ENCODE results near the gene MTERF4.

The MTERF4 gene

GRCh38 chr2:241102239-241102803, at the start of gene MTERF4:
MTERF4 (minus strand) TSS chr2:241102287; CDS start chr2:241102273, 14 bp downstream.
- DNase-seq = peak; percentile 91 to 94

GRCh38 chr2:241150660-241151530, 48.8 kb upstream of the MTERF4 start:
- DNase-seq = peak; percentile 15 to 42

More at GRCh38 chr2:241102239-241102803, at the start of gene MTERF4:
- TF ChIP-seq GATA1 (IDR thresholded peaks at IDR 0.05; ENCODE audit: low read depth, low read length) (no peak), POLR2A (IDR thresholded peaks at IDR 0.05; ENCODE audit: low read length) (peak; percentile 76)

GRCh38 chr2:241149925-241150659, 48.0 kb upstream of the MTERF4 start, which contains the start of gene PPP1R7:
PPP1R7 (plus strand) TSS chr2:241150467; CDS start chr2:241150496, 29 bp downstream.
- TF ChIP-seq GATA1 (IDR thresholded peaks at IDR 0.05; ENCODE audit: low read depth, low read length) (no peak), POLR2A (IDR thresholded peaks at IDR 0.05; ENCODE audit: low read length) (peak; percentile 69)
- DNase-seq = peak; percentile 95 to 97

More at GRCh38 chr2:241150660-241151530, 48.8 kb upstream of the MTERF4 start:
- TF ChIP-seq POLR2A (IDR thresholded peaks at IDR 0.05; ENCODE audit: low read length) (peak; percentile 12), GATA1 (IDR thresholded peaks at IDR 0.05; ENCODE audit: low read depth, low read length) (no peak)

- no peak for TF ChIP-seq GATA1 (IDR thresholded peaks at IDR 0.05; ENCODE audit: low read depth, low read length)
- TF ChIP-seq POLR2A (IDR thresholded peaks at IDR 0.05; ENCODE audit: low read length) = no peak
- DNase-seq = no peak
These were observed 47.5 kb upstream of the MTERF4 start for GRCh38 chr2:241149675-241149924.

GRCh38 chr2:241148891-241149674, 47.0 kb upstream of the MTERF4 start, which contains the start of gene PASK:
PASK (minus strand) TSS chr2:241149472; CDS start chr2:241143032, 6,440 bp downstream.
- DNase-seq = peak; percentile 95 to 96
- TF ChIP-seq POLR2A (IDR thresholded peaks at IDR 0.05; ENCODE audit: low read length) (peak; percentile 51), GATA1 (IDR thresholded peaks at IDR 0.05; ENCODE audit: low read depth, low read length) (no peak)

- TF ChIP-seq POLR2A (IDR thresholded peaks at IDR 0.05; ENCODE audit: low read length) (no peak), GATA1 (IDR thresholded peaks at IDR 0.05; ENCODE audit: low read depth, low read length) (no peak)
These were observed 46.2 kb upstream of the MTERF4 start for GRCh38 chr2:241148239-241148638.

GRCh38 chr2:241147336-241147735, 45.2 kb upstream of the MTERF4 start:
- TF ChIP-seq POLR2A (IDR thresholded peaks at IDR 0.05; ENCODE audit: low read length) (no peak), GATA1 (IDR thresholded peaks at IDR 0.05; ENCODE audit: low read depth, low read length) (no peak)
- DNase-seq = no peak

More at GRCh38 chr2:241148239-241148638, 46.2 kb upstream of the MTERF4 start:
- DNase-seq = no peak

- TF ChIP-seq GATA1 (IDR thresholded peaks at IDR 0.05; ENCODE audit: low read depth, low read length) (no peak), POLR2A (IDR thresholded peaks at IDR 0.05; ENCODE audit: low read length) (no peak)
- no peak for DNase-seq
These were observed 44.2 kb upstream of the MTERF4 start for GRCh38 chr2:241146286-241146685.

- no peak for DNase-seq
These were observed 40.5 kb upstream of the MTERF4 start for GRCh38 chr2:241142593-241142992.

GRCh38 chr2:241142063-241142462, 40.0 kb upstream of the MTERF4 start:
- no peak for TF ChIP-seq GATA1 (IDR thresholded peaks at IDR 0.05; ENCODE audit: low read depth, low read length)
- DNase-seq = no peak

More at GRCh38 chr2:241142593-241142992, 40.5 kb upstream of the MTERF4 start:
- TF ChIP-seq GATA1 (IDR thresholded peaks at IDR 0.05; ENCODE audit: low read depth, low read length) = no peak
- no peak for TF ChIP-seq POLR2A (IDR thresholded peaks at IDR 0.05; ENCODE audit: low read length)

GRCh38 chr2:241141214-241141770, 39.2 kb upstream of the MTERF4 start:
- no peak for TF ChIP-seq GATA1 (IDR thresholded peaks at IDR 0.05; ENCODE audit: low read depth, low read length)
- TF ChIP-seq POLR2A (IDR thresholded peaks at IDR 0.05; ENCODE audit: low read length) = no peak

GRCh38 chr2:241140445-241140840, 38.4 kb upstream of the MTERF4 start:
- DNase-seq = no peak
- TF ChIP-seq POLR2A (IDR thresholded peaks at IDR 0.05; ENCODE audit: low read length) (no peak), GATA1 (IDR thresholded peaks at IDR 0.05; ENCODE audit: low read depth, low read length) (no peak)

More at GRCh38 chr2:241141214-241141770, 39.2 kb upstream of the MTERF4 start:
- no peak for DNase-seq

Measured in erythroblast (primary cell).